Mucosa of stomach (tissue), 1 donor: ENCODE data around the gene PRSS21.

Experiments used
- H3K27me3 ChIP-seq: one replicate; pipeline ENCODE4 v1.7.0; 2013; ENCODE audit warnings: mild to moderate bottlenecking, low read length; ENCODE audit not compliant: control insufficient read depth, insufficient read depth
- H3K36me3 ChIP-seq: one replicate; pipeline ENCODE4 v1.7.0; 2013; ENCODE audit warnings: low read length; ENCODE audit not compliant: control insufficient read depth, insufficient read depth
- H3K4me1 ChIP-seq: one replicate; pipeline ENCODE4 v1.7.0; 2013; ENCODE audit warnings: mild to moderate bottlenecking, low read length; ENCODE audit not compliant: control insufficient read depth, insufficient read depth
- H3K4me3 ChIP-seq: one replicate; pipeline ENCODE4 v1.7.0; 2013; ENCODE audit warnings: low read length
- H3K9ac ChIP-seq: one replicate; pipeline ENCODE4 v1.7.0; 2013; ENCODE audit warnings: mild to moderate bottlenecking, low read length, moderate library complexity
- H3K9me3 ChIP-seq: one replicate; pipeline ENCODE4 v1.7.0; 2013; ENCODE audit warnings: mild to moderate bottlenecking, low read length, moderate library complexity; ENCODE audit not compliant: control insufficient read depth
- donor health status: Pancreatic carcinoma.

PRSS21 gene

GRCh38 chr16:2825049-2825742 lies 8.2 kb downstream of the PRSS21 start:
- Histone ChIP-seq H3K9me3 (no peaks in the 10 kb centered on the region), H3K4me3 (no peak overlapping the region), H3K27me3 (peaks cover 7% of the 10 kb centered on the region), H3K9ac (no peak overlapping the region), H3K4me1 (peaks cover 38% of the 10 kb centered on the region), H3K36me3 (no peaks in the 10 kb centered on the region)

GRCh38 chr16:2825906-2826305 lies 8.9 kb downstream of the PRSS21 start:
- peaks cover 7% of the 10 kb centered on the region for H3K27me3 ChIP-seq
- H3K4me1 ChIP-seq: peaks cover 46% of the 10 kb centered on the region
- no peaks in the 10 kb centered on the region for H3K9me3 ChIP-seq
- H3K4me3 ChIP-seq: no peak overlapping the region
- no peaks in the 10 kb centered on the region for H3K36me3 ChIP-seq
- no peak overlapping the region for H3K9ac ChIP-seq

DNA sequence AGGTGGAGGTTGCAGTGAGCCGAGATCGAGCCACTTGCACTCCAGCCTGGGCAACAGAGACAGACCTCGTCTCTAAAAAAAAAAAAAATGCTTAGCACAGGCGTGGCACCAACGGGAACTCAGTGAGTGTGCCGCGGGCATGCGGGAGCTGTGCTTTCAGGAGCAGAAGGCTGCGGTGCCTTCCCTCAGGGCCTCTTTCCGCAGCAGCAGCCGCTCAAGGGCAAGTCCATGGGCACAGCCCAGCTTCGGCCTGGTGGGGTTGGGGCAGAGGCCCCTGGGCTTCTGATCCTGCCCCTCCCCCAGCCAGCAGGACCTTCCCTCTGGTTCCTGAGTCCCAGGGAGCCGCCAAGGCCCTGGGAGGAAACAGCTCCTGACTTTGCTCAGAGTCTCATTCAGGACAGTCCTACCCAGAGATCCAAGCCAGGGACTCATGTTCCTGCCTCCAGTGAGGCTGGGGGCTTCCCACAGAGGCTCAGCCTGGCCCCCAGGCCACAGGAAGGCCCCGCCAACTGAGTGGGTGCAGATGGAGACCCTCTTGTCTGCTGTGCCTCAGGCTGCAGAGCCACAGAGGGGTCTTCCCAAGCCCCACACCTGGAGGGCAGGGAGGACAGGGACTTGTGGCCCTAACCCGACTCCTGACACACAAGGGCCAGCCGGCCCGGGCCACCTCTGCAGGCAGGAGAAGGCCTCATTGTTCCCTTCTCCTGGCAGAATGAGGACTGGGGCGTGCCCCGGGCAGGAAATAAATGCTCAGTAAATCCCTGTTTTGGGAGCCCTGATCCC lies 9.7 kb downstream of the PRSS21 start:
- H3K9me3 ChIP-seq: no peaks in the 10 kb centered on the region
- no peaks in the 10 kb centered on the region for H3K36me3 ChIP-seq
- peaks cover 49% of the 10 kb centered on the region for H3K4me1 ChIP-seq
- peaks cover 7% of the 10 kb centered on the region for H3K27me3 ChIP-seq
- no peak overlapping the region for H3K9ac ChIP-seq
- no peak overlapping the region for H3K4me3 ChIP-seq

GRCh38 chr16:2827374-2827791 lies 10.3 kb downstream of the PRSS21 start:
- Histone ChIP-seq H3K36me3 (no peaks in the 10 kb centered on the region), H3K4me3 (no peak overlapping the region), H3K9me3 (no peaks in the 10 kb centered on the region), H3K27me3 (peaks cover 7% of the 10 kb centered on the region), H3K4me1 (peaks cover 49% of the 10 kb centered on the region), H3K9ac (no peak overlapping the region)

DNA sequence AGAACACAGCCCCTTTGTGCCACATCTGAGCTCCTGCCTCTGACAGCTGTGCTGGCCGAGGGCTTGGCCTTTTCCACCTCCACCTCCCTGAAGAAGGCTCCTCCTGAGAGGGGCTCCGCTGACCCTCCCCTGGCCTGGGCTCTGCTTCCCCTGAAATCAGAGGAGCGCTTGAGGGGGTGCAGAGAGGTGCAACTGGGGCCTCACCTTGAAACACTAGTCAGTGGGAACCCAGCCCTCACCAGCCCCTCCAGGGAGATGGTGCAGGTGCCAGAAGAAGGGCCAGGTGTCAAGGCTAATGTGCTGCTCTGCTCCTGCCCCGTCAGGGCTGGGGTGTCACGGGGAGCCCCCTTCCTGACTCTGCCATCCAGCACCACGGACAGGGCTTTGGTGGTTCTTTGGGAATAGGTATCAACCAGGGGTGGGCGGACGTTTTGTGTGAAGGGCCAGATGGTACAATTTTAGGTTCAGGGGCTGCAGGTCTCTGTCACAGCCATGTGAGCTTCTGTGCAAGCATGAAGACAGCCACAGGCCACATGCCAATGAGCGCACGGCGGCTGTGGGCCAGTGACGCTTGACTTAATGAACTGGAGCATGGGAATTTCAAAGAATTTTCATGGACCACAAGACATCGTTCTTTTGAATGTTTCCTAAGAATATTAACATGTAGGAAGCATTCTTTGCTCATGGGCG lies 10.9 kb downstream of the PRSS21 start:
- H3K27me3 ChIP-seq: peaks cover 7% of the 10 kb centered on the region

DNA sequence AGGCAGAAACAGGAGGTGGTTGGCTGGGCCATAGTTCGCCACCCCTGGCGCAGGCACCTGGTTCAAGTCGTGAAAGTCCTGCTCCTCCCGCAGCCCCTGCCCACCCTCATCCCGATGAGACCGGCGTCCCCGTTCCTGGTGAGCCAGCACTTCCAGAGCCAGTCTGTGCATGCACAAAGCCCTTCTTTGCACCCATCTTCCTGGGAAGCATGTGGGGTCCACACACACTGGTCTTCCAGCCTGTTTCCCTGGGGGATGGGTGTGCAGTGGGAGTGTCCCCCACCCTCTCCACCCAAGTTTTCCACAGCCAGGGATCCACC lies 11.4 kb downstream of the PRSS21 start:
- H3K9ac ChIP-seq: no peak overlapping the region
- H3K9me3 ChIP-seq: no peaks in the 10 kb centered on the region
- H3K36me3 ChIP-seq: no peaks in the 10 kb centered on the region
- peaks cover 49% of the 10 kb centered on the region for H3K4me1 ChIP-seq
- no peak overlapping the region for H3K4me3 ChIP-seq
- H3K27me3 ChIP-seq: peaks cover 7% of the 10 kb centered on the region

More for the DNA sequence above, 10.9 kb downstream of the PRSS21 start:
- H3K4me3 ChIP-seq: no peak overlapping the region
- no peak overlapping the region for H3K9ac ChIP-seq
- no peaks in the 10 kb centered on the region for H3K36me3 ChIP-seq
- H3K9me3 ChIP-seq: no peaks in the 10 kb centered on the region
- peaks cover 49% of the 10 kb centered on the region for H3K4me1 ChIP-seq

DNA sequence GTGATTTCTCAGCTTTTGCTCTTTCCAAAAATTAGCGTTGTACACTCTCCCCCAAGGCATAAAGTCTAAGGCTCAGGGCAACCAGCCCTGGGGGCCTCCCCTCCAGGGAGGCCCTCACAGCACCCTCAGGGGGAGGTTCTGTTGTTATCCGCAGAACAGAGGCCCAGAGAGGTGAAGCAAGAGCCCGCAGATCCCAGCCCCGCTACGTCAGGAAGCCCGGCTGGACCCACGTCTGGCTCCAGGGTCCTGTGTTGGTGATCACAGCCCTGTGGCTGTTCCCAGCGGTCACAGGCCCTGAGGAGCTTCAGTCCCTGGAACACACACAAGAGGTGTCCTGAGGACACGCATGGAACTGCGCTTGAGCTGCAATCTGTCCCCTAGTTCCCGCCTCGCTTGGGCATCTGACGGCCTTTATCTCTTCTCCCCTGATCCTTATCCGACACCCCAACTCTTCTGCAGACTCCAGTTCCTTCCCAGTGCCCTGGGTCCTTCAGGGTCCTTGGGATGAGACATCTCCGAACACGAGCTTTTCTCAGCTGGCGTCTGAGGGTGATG lies 11.9 kb downstream of the PRSS21 start:
- Histone ChIP-seq H3K27me3 (peaks cover 7% of the 10 kb centered on the region), H3K4me3 (no peak overlapping the region), H3K36me3 (no peaks in the 10 kb centered on the region), H3K4me1 (peaks cover 49% of the 10 kb centered on the region), H3K9ac (no peak overlapping the region), H3K9me3 (no peaks in the 10 kb centered on the region)

DNA sequence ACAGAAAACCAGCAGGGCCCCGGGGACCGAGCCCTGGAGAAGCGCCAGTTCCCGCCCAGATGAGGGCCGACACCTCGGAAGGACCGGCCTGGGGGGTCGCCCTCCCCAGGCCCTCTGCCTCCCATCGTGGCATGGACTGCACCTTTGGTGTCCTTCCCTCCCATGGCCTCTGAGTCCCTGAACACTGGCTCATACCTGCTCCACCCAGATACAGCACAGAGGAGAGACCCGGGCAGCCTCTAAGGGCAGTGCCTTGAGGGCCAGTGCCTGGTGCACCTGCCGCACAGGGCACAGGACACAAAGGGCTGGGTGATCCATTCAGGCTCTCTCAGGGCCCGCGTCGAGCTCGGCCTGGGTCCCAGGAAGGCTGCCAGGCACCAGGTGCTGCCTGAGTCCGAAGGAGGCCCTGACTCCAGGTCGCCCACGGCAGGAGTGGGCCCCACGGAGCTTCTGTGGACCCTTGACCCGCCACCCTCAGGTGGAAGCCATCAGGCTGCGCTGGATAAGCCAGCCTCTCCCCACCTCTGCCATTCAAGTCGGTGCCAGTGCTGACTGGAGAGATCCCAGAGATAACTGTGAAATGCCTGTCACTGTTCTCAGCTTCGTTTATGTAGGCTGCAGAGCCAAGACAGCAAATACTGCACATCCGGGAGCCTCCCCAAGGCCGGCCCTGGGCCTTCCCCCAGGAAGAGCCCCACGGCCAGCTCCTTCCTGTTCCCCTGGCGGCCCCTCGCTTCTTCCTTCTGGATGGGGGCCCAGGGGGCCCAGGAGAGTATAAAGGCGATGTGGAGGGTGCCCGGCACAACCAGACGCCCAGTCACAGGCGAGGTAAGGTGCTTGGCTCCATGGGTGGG lies 12.7 kb downstream of the PRSS21 start, which contains the start of gene ZG16B:
ZG16B (plus strand) TSS at position 803 of the 854 bp plus-strand sequence. CDS start 139 bp downstream, outside the sequence.
- H3K4me1 ChIP-seq: peaks cover 45% of the 10 kb centered on the region
- H3K4me3 ChIP-seq: peak within 1 kb of the TSS; percentile 15
- no peaks in the 10 kb centered on the region for H3K9me3 ChIP-seq
- H3K9ac ChIP-seq: peak within 1 kb of the TSS; percentile 59
- peaks cover 7% of the 10 kb centered on the region for H3K27me3 ChIP-seq
- H3K36me3 ChIP-seq: no peaks in the 10 kb centered on the region

GRCh38 chr16:2830355-2830695 lies 13.3 kb downstream of the PRSS21 start:
- no peaks in the 10 kb centered on the region for H3K36me3 ChIP-seq
- H3K4me1 ChIP-seq: peaks cover 41% of the 10 kb centered on the region
- H3K27me3 ChIP-seq: peaks cover 7% of the 10 kb centered on the region
- peak overlapping the region; percentile 59 for H3K9ac ChIP-seq
- no peaks in the 10 kb centered on the region for H3K9me3 ChIP-seq
- H3K4me3 ChIP-seq: peak overlapping the region; percentile 15

DNA sequence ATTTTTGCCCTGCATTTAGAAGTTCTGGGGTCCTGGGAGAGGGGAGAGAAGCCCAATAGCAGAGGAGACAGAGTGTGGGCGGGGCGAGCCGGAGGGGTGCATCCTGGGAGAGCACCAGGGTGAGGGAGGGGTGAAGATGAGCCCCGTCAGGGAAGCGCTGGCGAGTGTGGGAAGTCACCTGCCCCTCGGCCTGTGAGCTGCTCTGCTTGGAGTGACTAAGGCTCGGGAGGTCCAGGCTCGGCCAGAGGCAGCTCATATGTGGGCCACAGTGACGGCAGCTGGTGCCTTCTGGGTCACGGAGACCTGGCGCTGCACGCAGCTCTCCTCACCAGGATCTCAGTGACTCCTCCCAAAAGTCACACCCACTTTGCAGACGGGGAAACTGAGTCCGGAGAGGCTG lies 14.2 kb downstream of the PRSS21 start:
- Histone ChIP-seq H3K36me3 (no peaks in the 10 kb centered on the region), H3K9ac (no peak overlapping the region), H3K4me3 (no peak overlapping the region), H3K9me3 (no peaks in the 10 kb centered on the region), H3K27me3 (peaks cover 7% of the 10 kb centered on the region), H3K4me1 (peaks cover 45% of the 10 kb centered on the region)

GRCh38 chr16:2833776-2834175 lies 16.7 kb downstream of the PRSS21 start:
- Histone ChIP-seq H3K27me3 (peaks cover 7% of the 10 kb centered on the region), H3K4me3 (no peak overlapping the region), H3K9me3 (no peaks in the 10 kb centered on the region), H3K9ac (no peak overlapping the region), H3K4me1 (peaks cover 52% of the 10 kb centered on the region), H3K36me3 (no peaks in the 10 kb centered on the region)
